HL-60 (cell line): Measurements from ENCODE around the gene TMCO6.
"Not testable (repeated sequence)": the region's sequence is repeated elsewhere in the genome, so short reads cannot be mapped to it uniquely, and the experiment has no call there.

Experiments
- DNase-seq, 2 experiments: peaks; one replicate each; pipeline ENCODE4 v3.0.0-alpha.2; 2010 to 2020; ENCODE audit warnings: low read depth in 1 of 2, low spot score in 1 of 2
- H3K27ac ChIP-seq: fragments of 250-450 bp; sonication (Bioruptor Pico); replicated peaks from 2 replicates; pipeline ENCODE4 v1.5.1; 2020; ENCODE audit warnings: mild to moderate bottlenecking, moderate library complexity
- H3K27me3 ChIP-seq: fragments of 250-450 bp; sonication (Bioruptor Pico); 2 replicates; pipeline ENCODE4 v1.5.1; 2021; ENCODE audit warnings: mild to moderate bottlenecking, moderate library complexity; ENCODE audit not compliant: insufficient read depth, poor library complexity, severe bottlenecking
- H3K4me3 ChIP-seq: replicated peaks from 2 replicates; pipeline ENCODE4 v1.5.1; 2011; ENCODE audit warnings: mild to moderate bottlenecking, control low read depth, low read length; ENCODE audit not compliant: insufficient read depth
- GABPA ChIP-seq: IDR thresholded peaks from 2 replicates; pipeline ENCODE4 v1.6.1; 2012; ENCODE audit warnings: low read depth
- POLR2AphosphoS5 ChIP-seq: IDR thresholded peaks from 2 replicates; pipeline ENCODE4 v1.6.1; 2012; ENCODE audit warnings: low read depth
- SPI1 ChIP-seq: IDR thresholded peaks from 2 replicates; pipeline ENCODE4 v1.6.1; 2012; ENCODE audit warnings: low read depth, mild to moderate bottlenecking, borderline replicate concordance
- TF ChIP-seq, protein P1 (sequence below): IDR thresholded peaks from 2 replicates; pipeline ENCODE4 v1.6.1; 2012; ENCODE audit warnings: low read depth; ENCODE audit not compliant: insufficient replicate concordance
- TF ChIP-seq, protein P2 (sequence below): IDR thresholded peaks from one replicate; pipeline ENCODE4 v1.5.1; 2011; ENCODE audit warnings: low read length, control low read depth, inconsistent platforms; ENCODE audit not compliant: insufficient read depth

TMCO6 gene

DNA sequence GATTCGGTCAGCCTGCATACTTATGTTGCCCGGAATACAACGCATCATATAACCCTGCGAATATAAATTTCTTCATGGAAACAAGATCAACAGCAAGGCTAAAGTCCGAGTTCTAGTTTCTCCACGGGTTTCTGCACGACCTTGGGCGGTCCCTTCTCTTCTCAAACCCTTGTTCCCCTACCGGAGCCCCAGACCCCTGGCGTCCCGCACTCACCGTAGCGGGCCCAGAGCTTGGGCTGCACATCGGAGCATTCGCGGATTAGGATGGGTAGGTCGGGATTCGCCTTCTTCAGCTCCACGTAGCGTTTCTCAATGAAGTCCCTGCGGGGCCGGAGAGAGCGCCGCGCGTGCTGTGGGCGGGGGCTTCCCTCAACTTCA is 7.8 kb downstream of the TMCO6 start:
- peak overlapping the region; percentile 81 for H3K4me3 ChIP-seq
- no peak for DNase-seq
- TF ChIP-seq SPI1 (no peak), GABPA (no peak), POLR2AphosphoS5 (no peak)
- TF ChIP-seq, protein P1, sequence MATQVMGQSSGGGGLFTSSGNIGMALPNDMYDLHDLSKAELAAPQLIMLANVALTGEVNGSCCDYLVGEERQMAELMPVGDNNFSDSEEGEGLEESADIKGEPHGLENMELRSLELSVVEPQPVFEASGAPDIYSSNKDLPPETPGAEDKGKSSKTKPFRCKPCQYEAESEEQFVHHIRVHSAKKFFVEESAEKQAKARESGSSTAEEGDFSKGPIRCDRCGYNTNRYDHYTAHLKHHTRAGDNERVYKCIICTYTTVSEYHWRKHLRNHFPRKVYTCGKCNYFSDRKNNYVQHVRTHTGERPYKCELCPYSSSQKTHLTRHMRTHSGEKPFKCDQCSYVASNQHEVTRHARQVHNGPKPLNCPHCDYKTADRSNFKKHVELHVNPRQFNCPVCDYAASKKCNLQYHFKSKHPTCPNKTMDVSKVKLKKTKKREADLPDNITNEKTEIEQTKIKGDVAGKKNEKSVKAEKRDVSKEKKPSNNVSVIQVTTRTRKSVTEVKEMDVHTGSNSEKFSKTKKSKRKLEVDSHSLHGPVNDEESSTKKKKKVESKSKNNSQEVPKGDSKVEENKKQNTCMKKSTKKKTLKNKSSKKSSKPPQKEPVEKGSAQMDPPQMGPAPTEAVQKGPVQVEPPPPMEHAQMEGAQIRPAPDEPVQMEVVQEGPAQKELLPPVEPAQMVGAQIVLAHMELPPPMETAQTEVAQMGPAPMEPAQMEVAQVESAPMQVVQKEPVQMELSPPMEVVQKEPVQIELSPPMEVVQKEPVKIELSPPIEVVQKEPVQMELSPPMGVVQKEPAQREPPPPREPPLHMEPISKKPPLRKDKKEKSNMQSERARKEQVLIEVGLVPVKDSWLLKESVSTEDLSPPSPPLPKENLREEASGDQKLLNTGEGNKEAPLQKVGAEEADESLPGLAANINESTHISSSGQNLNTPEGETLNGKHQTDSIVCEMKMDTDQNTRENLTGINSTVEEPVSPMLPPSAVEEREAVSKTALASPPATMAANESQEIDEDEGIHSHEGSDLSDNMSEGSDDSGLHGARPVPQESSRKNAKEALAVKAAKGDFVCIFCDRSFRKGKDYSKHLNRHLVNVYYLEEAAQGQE, result no peak
- TF ChIP-seq, protein P2, sequence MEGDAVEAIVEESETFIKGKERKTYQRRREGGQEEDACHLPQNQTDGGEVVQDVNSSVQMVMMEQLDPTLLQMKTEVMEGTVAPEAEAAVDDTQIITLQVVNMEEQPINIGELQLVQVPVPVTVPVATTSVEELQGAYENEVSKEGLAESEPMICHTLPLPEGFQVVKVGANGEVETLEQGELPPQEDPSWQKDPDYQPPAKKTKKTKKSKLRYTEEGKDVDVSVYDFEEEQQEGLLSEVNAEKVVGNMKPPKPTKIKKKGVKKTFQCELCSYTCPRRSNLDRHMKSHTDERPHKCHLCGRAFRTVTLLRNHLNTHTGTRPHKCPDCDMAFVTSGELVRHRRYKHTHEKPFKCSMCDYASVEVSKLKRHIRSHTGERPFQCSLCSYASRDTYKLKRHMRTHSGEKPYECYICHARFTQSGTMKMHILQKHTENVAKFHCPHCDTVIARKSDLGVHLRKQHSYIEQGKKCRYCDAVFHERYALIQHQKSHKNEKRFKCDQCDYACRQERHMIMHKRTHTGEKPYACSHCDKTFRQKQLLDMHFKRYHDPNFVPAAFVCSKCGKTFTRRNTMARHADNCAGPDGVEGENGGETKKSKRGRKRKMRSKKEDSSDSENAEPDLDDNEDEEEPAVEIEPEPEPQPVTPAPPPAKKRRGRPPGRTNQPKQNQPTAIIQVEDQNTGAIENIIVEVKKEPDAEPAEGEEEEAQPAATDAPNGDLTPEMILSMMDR, result no peak
- H3K27me3 ChIP-seq, result no peaks in the 10 kb centered on the region
- peak overlapping the region; percentile 79 for H3K27ac ChIP-seq

DNA sequence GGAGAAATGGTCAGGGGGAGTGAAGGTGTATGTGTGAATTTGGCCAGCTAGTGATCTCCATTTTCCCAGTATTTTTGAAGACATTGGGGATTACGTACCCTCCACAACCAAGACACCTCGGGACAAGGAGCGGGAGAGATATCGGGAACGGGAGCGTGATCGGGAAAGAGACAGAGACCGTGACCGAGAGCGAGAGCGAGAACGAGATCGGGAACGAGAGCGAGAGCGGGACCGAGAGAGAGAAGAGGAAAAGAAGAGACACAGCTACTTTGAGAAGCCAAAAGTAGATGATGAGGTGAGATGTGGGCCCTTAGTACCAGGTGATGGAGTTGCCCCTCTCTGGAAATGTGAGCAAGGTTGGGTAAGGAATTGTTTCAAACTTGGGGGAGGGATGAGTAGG is 19.6 kb downstream of the TMCO6 start:
- TF ChIP-seq, protein P1, result no peak
- TF ChIP-seq POLR2AphosphoS5 (no peak), SPI1 (no peak), GABPA (no peak)
- TF ChIP-seq, protein P2, result no peak
- no peak for DNase-seq
- Histone ChIP-seq H3K4me3 (no peak overlapping the region), H3K27ac (no peak overlapping the region), H3K27me3 (no peaks in the 10 kb centered on the region)

DNA sequence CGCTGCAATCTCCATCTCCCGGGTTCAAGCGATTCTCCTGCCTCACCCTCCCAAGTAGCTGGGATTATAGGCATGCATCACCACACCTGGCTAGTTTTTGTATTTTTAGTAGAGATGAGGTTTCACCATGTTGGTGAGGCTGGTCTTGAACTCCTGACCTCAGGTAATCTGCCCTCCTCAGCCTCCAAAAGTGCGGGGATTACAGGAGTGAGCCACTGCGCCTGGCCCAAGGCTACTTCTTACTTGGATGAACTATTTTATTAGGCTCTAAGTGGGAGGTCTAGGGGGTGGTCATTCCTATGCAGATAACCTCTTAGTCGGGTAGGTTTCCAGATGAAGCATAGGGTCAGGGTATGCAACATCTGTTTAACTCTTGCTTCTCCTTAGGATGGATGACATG is 21.1 kb downstream of the TMCO6 start:
- not testable (repeated sequence) for H3K27ac ChIP-seq, H3K27me3 ChIP-seq, H3K4me3 ChIP-seq, DNase-seq

DNA sequence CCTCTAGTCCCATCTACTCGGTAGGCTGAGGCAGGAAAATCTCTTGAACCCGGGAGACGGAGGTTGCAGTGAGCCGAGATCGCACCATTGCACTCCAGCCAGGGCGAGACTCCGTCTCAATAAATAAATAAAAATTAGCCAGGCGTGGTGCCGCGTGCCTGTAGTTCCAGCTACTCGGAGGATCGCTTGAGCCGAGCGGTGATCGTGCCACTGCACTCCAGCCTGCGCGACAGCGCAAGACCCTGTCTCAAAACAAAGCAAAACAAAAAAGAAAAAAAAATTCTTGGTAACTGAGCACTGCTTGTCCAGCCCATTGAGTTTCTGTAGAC is 24.7 kb downstream of the TMCO6 start:
- Histone ChIP-seq H3K4me3 (peak overlapping the region; percentile 87), H3K27ac (peak overlapping the region; percentile 80), H3K27me3 (no peaks in the 10 kb centered on the region)
- TF ChIP-seq GABPA (no peak), POLR2AphosphoS5 (no peak), SPI1 (no peak)
- TF ChIP-seq, protein P2, result no peak
- TF ChIP-seq, protein P1, result no peak
- no peak for DNase-seq
